ENCODE measurements around the gene CPB2. TPM values are rescaled to one million over a fixed set of nuclear protein-coding genes. Genes with fewer than 3 reads are reported as not detected.

Gene CPB2
- total RNA-seq, 2 donors from 2014 or later, result not detected

- Mint-ChIP-seq H3K27ac (no peak overlapping the region), H3K9me3 (no peaks in the 10 kb centered on the region), H3K4me1 (peaks cover 10% of the 10 kb centered on the region), H3K4me3 (no peak overlapping the region), H3K27me3 (ENCODE audit: insufficient read depth) (no peaks in the 10 kb centered on the region), H3K36me3 (ENCODE audit: low read depth) (no peaks in the 10 kb centered on the region)
- no peak for DNase-seq
- no peak overlapping the region for H3K9ac ChIP-seq (ENCODE audit: extremely low read depth, low read length, poor library complexity, severe bottlenecking)
- WGBS, 2 experiments (ENCODE audit: insufficient coverage in 1 of 2, insufficient read length in 1 of 2), result 88 to 93% methylated on average over 5 of the region's 5 CpGs
- TF ChIP-seq CTCF (conservative IDR thresholded peaks at IDR 0.05), result no peak
- H3K36me3 ChIP-seq (ENCODE audit: control insufficient read depth, insufficient read depth, low read length), result no peaks in the 10 kb centered on the region
- H3K4me1 ChIP-seq (ENCODE audit: control insufficient read depth, insufficient read depth, low read length), result peaks cover 6% of the 10 kb centered on the region
- H3K27me3 ChIP-seq (ENCODE audit: control insufficient read depth, insufficient read depth, low read length, poor library complexity, severe bottlenecking), result no peaks in the 10 kb centered on the region
- H3K4me3 ChIP-seq (ENCODE audit: low read length), result no peak overlapping the region
- H3K9me3 ChIP-seq (ENCODE audit: control insufficient read depth, low read length), result no peaks in the 10 kb centered on the region
- no peak overlapping the region for H3K27ac ChIP-seq (ENCODE audit: low read depth, low read length)
These were observed 42.6 kb downstream of the CPB2 start for GRCh38 chr13:46062185-46062584.

GRCh38 chr13:46059405-46059804 lies 45.4 kb downstream of the CPB2 start:
- peaks cover 17% of the 10 kb centered on the region for H3K4me1 Mint-ChIP-seq
- no peak overlapping the region for H3K4me3 ChIP-seq (ENCODE audit: low read length)
- H3K4me3 Mint-ChIP-seq, result no peak overlapping the region
- no peaks in the 10 kb centered on the region for H3K36me3 Mint-ChIP-seq (ENCODE audit: low read depth)
- H3K27ac Mint-ChIP-seq, result no peak overlapping the region
- no peaks in the 10 kb centered on the region for H3K9me3 ChIP-seq (ENCODE audit: control insufficient read depth, low read length)
- TF ChIP-seq CTCF (conservative IDR thresholded peaks at IDR 0.05), result no peak
- H3K9ac ChIP-seq (ENCODE audit: extremely low read depth, low read length, poor library complexity, severe bottlenecking), result no peak overlapping the region
- DNase-seq, result no peak
- H3K27ac ChIP-seq (ENCODE audit: low read depth, low read length), result no peak overlapping the region
- H3K36me3 ChIP-seq (ENCODE audit: control insufficient read depth, insufficient read depth, low read length), result no peaks in the 10 kb centered on the region
- peaks cover 6% of the 10 kb centered on the region for H3K4me1 ChIP-seq (ENCODE audit: control insufficient read depth, insufficient read depth, low read length)
- no peaks in the 10 kb centered on the region for H3K9me3 Mint-ChIP-seq
- no peaks in the 10 kb centered on the region for H3K27me3 Mint-ChIP-seq (ENCODE audit: insufficient read depth)
- no peaks in the 10 kb centered on the region for H3K27me3 ChIP-seq (ENCODE audit: control insufficient read depth, insufficient read depth, low read length, poor library complexity, severe bottlenecking)

GRCh38 chr13:46058268-46058667 lies 46.6 kb downstream of the CPB2 start:
- no peak for TF ChIP-seq CTCF (conservative IDR thresholded peaks at IDR 0.05)
- 89 to 100% methylated on average over 1 to 3 of the region's 3 CpGs for WGBS, 2 experiments (ENCODE audit: insufficient coverage in 1 of 2, insufficient read length in 1 of 2)
- no peaks in the 10 kb centered on the region for H3K9me3 Mint-ChIP-seq
- peaks cover 21% of the 10 kb centered on the region for H3K4me1 Mint-ChIP-seq
- H3K27ac Mint-ChIP-seq, result no peak overlapping the region
- Histone ChIP-seq H3K9me3 (ENCODE audit: control insufficient read depth, low read length) (no peaks in the 10 kb centered on the region), H3K4me1 (ENCODE audit: control insufficient read depth, insufficient read depth, low read length) (peaks cover 6% of the 10 kb centered on the region), H3K9ac (ENCODE audit: extremely low read depth, low read length, poor library complexity, severe bottlenecking) (no peak overlapping the region), H3K4me3 (ENCODE audit: low read length) (no peak overlapping the region), H3K27ac (ENCODE audit: low read depth, low read length) (no peak overlapping the region), H3K27me3 (ENCODE audit: control insufficient read depth, insufficient read depth, low read length, poor library complexity, severe bottlenecking) (no peaks in the 10 kb centered on the region), H3K36me3 (ENCODE audit: control insufficient read depth, insufficient read depth, low read length) (no peaks in the 10 kb centered on the region)
- H3K4me3 Mint-ChIP-seq, result no peak overlapping the region
- no peak for DNase-seq
- no peaks in the 10 kb centered on the region for H3K36me3 Mint-ChIP-seq (ENCODE audit: low read depth)
- no peaks in the 10 kb centered on the region for H3K27me3 Mint-ChIP-seq (ENCODE audit: insufficient read depth)
